ENCODE results near the gene TTYH3.
"Not testable (repeated sequence)": the region's sequence is repeated elsewhere in the genome, so short reads cannot be mapped to it uniquely, and the experiment has no call there.

The TTYH3 gene

GRCh38 chr7:2670171-2670570, 38.4 kb downstream of the TTYH3 start:
- no peak for TF ChIP-seq GATA1 (IDR thresholded peaks at IDR 0.05; ENCODE audit: low read depth, low read length)
- TF ChIP-seq POLR2A (IDR thresholded peaks at IDR 0.05; ENCODE audit: low read length) = no peak
- no peak for DNase-seq

- DNase-seq = peak; percentile 64 to 76
- no peak for TF ChIP-seq GATA1 (IDR thresholded peaks at IDR 0.05; ENCODE audit: low read depth, low read length)
Measured at GRCh38 chr7:2670720-2671391, 39.1 kb downstream of the TTYH3 start.

GRCh38 chr7:2673214-2673613, 41.4 kb downstream of the TTYH3 start:
- not testable (repeated sequence) for DNase-seq

- no peak for DNase-seq
- TF ChIP-seq GATA1 (IDR thresholded peaks at IDR 0.05; ENCODE audit: low read depth, low read length) (no peak), POLR2A (IDR thresholded peaks at IDR 0.05; ENCODE audit: low read length) (no peak)
Measured at GRCh38 chr7:2673934-2674333, 42.1 kb downstream of the TTYH3 start.

- no peak for DNase-seq
- TF ChIP-seq GATA1 (IDR thresholded peaks at IDR 0.05; ENCODE audit: low read depth, low read length) (no peak), POLR2A (IDR thresholded peaks at IDR 0.05; ENCODE audit: low read length) (no peak)
Measured at GRCh38 chr7:2675256-2675764, 43.5 kb downstream of the TTYH3 start.

DNA sequence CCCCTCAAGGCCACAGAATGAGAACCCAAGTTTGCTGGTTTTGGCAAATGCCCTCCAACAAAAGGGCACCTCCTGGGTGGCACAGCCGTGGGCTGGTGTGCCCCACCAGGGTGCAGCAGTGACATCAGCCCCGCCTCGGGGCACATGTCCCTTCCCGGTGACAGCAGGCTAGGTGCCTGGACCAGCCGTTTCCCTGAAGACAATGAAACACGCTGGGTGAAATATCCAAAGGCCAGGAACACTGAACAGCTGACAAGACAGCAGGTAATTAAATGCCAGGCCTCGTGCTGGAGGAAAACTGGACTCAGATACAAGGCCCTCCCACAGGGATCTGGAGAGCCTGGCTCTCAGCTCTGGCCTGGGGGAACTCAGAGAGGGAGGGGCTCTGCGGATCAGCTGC, 44.8 kb downstream of the TTYH3 start:
- DNase-seq = not testable (repeated sequence)

DNA sequence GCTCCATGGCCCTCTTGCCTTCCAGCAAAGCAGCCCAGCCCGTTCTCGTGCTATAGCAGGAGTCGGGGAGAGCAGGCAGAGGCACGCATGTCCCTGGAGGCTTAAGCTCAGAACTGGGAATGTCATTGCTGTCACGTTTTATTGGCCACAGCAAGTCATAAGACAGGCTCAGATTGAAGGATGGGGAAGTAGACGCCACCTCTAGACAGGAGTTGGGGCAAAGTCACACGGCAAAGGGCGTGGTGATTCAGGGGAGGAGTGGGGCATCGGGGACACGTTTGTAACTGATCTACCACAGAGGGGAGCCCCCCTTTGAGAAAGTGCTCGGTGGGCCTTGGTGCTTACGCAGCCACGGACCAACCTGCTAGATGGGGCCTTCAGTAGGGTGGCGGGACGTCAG, 46.7 kb downstream of the TTYH3 start:
- DNase-seq = not testable (repeated sequence)

- DNase-seq = not testable (repeated sequence)
Measured at GRCh38 chr7:2679135-2680127, 47.6 kb downstream of the TTYH3 start.

DNA sequence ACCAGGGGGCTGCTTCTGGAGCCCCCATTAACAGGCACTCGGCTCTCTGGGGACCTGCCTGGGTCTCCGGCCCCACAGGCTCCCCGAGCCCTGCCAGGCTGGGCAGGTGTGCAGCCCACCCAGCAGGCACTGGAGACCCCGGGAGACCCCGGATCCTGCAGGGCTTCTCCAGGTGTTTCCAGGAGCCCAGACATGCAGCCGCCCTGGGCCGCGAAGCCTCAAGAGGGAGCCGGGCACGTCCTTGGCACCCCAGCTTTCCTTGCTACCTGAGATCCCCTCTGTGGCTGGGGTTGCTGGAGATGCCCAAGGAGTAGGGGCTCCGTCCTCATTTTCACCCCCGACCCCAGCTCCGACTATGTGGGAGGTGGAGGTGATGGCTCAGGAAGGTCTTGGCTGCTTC, 48.5 kb downstream of the TTYH3 start:
- TF ChIP-seq GATA1 (IDR thresholded peaks at IDR 0.05; ENCODE audit: low read depth, low read length) = no peak
- TF ChIP-seq POLR2A (IDR thresholded peaks at IDR 0.05; ENCODE audit: low read length) = no peak
- no peak for DNase-seq

- no peak for TF ChIP-seq POLR2A (IDR thresholded peaks at IDR 0.05; ENCODE audit: low read length)
- no peak for TF ChIP-seq GATA1 (IDR thresholded peaks at IDR 0.05; ENCODE audit: low read depth, low read length)
- DNase-seq = peak; percentile 57 to 75
Measured at GRCh38 chr7:2680792-2681490, 49.2 kb downstream of the TTYH3 start.

- TF ChIP-seq POLR2A (IDR thresholded peaks at IDR 0.05; ENCODE audit: low read length) (no peak), GATA1 (IDR thresholded peaks at IDR 0.05; ENCODE audit: low read depth, low read length) (no peak)
- DNase-seq = no peak
Measured at GRCh38 chr7:2681929-2682799, 50.4 kb downstream of the TTYH3 start.

DNA sequence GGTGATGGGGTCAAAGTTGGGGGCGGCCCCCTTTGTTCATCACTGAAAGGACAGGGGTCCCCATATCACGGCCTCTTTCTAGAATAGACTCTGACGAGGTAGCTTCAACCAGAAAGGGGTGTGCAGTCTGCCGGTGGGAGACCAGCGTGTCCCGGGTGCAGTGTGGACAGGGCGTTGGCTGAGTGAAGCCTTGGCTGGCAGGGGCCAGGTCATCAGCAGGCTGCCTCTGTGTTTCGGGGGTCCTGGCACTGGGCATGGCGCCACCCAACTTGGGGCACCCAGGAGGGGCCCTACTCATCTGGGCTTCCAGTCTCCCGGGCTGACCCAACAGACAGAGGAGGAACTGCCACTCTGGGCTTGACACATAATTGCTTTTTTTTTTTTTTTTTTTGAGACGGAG, 52.7 kb downstream of the TTYH3 start:
- no peak for DNase-seq
- TF ChIP-seq GATA1 (IDR thresholded peaks at IDR 0.05; ENCODE audit: low read depth, low read length) (no peak), POLR2A (IDR thresholded peaks at IDR 0.05; ENCODE audit: low read length) (no peak)

DNA sequence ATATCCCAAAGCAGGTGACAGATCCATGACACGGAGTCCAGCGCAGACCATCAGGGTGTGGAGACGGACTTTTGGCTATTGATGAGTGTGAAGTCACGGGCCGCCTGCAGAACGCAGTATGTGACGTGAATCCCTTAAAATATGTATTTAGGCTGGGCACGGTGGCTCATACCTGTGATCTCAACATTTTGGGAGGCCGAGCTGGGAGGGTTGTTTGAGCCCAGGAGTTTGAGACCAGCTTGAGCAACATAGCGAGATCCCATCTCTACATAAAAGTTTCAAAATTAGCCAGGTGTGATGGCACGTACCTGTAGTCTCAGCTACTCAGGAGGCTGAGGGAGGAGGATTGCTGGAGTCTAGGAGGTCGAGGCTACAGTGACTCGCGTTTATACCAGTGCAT, 54.3 kb downstream of the TTYH3 start:
- TF ChIP-seq POLR2A (IDR thresholded peaks at IDR 0.05; ENCODE audit: low read length) = no peak
- TF ChIP-seq GATA1 (IDR thresholded peaks at IDR 0.05; ENCODE audit: low read depth, low read length) = no peak
- no peak for DNase-seq

Data from erythroblast (primary cell).